ENCODE measurements around the gene NFKBIB. TPM values are rescaled to one million over a fixed set of nuclear protein-coding genes. Genes with fewer than 3 reads are reported as not detected.

The NFKBIB gene, protein sequence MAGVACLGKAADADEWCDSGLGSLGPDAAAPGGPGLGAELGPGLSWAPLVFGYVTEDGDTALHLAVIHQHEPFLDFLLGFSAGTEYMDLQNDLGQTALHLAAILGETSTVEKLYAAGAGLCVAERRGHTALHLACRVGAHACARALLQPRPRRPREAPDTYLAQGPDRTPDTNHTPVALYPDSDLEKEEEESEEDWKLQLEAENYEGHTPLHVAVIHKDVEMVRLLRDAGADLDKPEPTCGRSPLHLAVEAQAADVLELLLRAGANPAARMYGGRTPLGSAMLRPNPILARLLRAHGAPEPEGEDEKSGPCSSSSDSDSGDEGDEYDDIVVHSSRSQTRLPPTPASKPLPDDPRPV
- total RNA-seq = 12.3 and 14.4 TPM in 2 replicates

GRCh38 chr19:38899447-38900201, at the start of gene NFKBIB, which contains the start of gene SIRT2:
Gene NFKBIB, plus strand, starts transcription at chr19:38899969. Its CDS starts 64 bp downstream, at chr19:38900033.
Gene SIRT2, minus strand, starts transcription at chr19:38899618. Its CDS starts 97 bp downstream, at chr19:38899521.

DNA sequence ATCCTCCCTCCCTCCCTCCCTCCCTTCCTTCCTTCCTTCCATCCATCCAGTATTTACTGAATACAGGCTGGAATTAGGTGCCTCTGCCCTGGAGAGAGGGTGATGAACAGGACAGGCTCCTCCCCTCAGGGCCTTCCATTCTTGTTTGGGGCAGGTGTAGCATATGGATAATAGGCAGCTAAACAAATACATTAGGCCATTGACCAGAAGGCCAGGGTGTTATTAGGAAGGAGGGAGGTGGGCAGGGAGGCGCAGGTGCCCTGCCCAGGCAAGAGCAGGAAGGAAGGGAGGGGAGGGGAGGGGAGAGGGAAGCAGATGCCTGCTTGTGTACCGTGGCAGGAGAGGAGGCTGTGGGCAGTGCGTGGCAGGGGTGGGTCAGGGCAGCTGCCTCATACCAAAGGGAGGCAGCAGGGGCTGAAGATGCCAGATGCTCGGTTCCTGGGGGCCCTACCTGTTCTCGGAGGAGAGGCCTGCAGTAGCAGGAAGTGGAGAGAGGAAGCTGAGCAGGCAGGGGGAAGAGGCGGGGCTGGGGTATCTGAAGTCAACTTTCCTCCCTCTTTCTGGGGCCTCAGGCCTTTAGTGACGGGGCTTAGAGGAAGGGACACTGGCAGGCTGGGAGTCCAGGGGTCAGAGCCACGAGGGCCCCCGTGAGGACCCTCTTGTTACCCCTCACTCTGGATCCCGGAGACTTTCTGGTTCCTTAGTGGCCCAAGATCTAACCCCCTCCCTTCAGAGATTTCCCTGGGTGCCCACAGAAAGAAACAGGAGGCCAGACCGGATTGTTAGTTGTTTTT, 21.8 kb upstream of the NFKBIB start, which contains the start of gene RINL:
RINL (minus strand) TSS at position 495 of the 794 bp plus-strand sequence. CDS start 1,533 bp downstream, outside the sequence.

GRCh38 chr19:38929929-38930775, 30.4 kb downstream of the NFKBIB start, which contains the start of gene SARS2:
Gene SARS2, minus strand, starts transcription at chr19:38930763. Its CDS starts 27 bp downstream, at chr19:38930736.

GRCh38 chr19:38930776-38931520, 31.2 kb downstream of the NFKBIB start, which contains the start of gene MRPS12:
Gene MRPS12, plus strand, starts transcription at chr19:38930944. Its CDS starts 351 bp downstream, at chr19:38931295.

Other genes with a start within 250 kb of the NFKBIB start
- gene CAPN12, start 155.5 kb upstream of the NFKBIB start, total RNA-seq = 0.12 TPM in 1 of 2 replicates, not detected in the other
- gene LGALS7, start 126.5 kb upstream of the NFKBIB start, total RNA-seq = not detected in 2 replicates
- not detected in 2 replicates for gene LGALS7B, start 110.8 kb upstream of the NFKBIB start, total RNA-seq
- gene LGALS4, start 87.0 kb upstream of the NFKBIB start, total RNA-seq = 0.09 TPM in 1 of 2 replicates, not detected in the other
- gene ECH1, start 68.2 kb upstream of the NFKBIB start, total RNA-seq = 56.6 and 64.7 TPM in 2 replicates
- gene HNRNPL, start 50.0 kb upstream of the NFKBIB start, total RNA-seq = 144 and 168 TPM in 2 replicates
- 1.5 and 1.7 TPM in 2 replicates for gene RINL, start 21.7 kb upstream of the NFKBIB start, total RNA-seq
- gene SIRT2, start 351 bp upstream of the NFKBIB start, total RNA-seq = 78.3 and 82.9 TPM in 2 replicates
- not detected in 2 replicates for gene CCER2, start 12.2 kb downstream of the NFKBIB start, total RNA-seq
- 27.0 and 32.9 TPM in 2 replicates for gene SARS2, start 30.8 kb downstream of the NFKBIB start, total RNA-seq
- gene MRPS12, start 31.0 kb downstream of the NFKBIB start, total RNA-seq = 47.1 and 50.9 TPM in 2 replicates
- 42.8 and 55.4 TPM in 2 replicates for gene FBXO17, start 75.8 kb downstream of the NFKBIB start, total RNA-seq
- 1.5 and 4.6 TPM in 2 replicates for gene FBXO27, start 132.6 kb downstream of the NFKBIB start, total RNA-seq
- not detected in 2 replicates for gene ACP7, start 184.4 kb downstream of the NFKBIB start, total RNA-seq
- gene PAK4, start 225.8 kb downstream of the NFKBIB start, total RNA-seq = 8.2 and 9.0 TPM in 2 replicates

All from pericardium fibroblast (primary cell).